NCI-H524 (cell line): Measurements from ENCODE around the gene TCEA2.

Experiments used
- DNase-seq, 2 experiments: peaks; one replicate each; lab custom pipeline; 2025; lab: John Stamatoyannopoulos, UW

Gene TCEA2

DNA sequence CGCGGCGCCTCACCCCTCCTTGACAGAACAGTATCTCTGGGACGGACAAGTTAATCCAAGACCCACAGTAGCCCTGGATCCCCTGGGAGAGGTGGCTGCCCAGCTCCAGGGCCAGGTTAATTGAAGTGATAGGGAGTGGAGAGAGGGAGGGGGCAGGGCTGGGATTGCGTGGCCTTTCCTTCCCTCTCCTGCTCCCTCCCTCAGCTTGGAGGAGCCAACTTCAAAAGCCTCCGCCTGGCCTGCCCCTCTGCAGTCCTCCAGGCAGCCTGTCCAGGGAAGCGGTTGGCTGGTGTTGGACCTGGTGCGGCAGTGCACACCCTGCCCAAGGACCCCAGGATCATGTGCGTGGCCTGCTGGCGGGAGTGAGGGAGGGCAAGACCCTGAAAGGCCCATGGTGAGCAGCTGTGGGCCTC lies 27.1 kb upstream of the TCEA2 start, which contains the start of gene C20orf204:
TSS of gene C20orf204 (plus strand) at position 250 of the 413 bp plus-strand sequence. CDS start at position 392, 142 bp downstream.
- DNase-seq: no peak

DNA sequence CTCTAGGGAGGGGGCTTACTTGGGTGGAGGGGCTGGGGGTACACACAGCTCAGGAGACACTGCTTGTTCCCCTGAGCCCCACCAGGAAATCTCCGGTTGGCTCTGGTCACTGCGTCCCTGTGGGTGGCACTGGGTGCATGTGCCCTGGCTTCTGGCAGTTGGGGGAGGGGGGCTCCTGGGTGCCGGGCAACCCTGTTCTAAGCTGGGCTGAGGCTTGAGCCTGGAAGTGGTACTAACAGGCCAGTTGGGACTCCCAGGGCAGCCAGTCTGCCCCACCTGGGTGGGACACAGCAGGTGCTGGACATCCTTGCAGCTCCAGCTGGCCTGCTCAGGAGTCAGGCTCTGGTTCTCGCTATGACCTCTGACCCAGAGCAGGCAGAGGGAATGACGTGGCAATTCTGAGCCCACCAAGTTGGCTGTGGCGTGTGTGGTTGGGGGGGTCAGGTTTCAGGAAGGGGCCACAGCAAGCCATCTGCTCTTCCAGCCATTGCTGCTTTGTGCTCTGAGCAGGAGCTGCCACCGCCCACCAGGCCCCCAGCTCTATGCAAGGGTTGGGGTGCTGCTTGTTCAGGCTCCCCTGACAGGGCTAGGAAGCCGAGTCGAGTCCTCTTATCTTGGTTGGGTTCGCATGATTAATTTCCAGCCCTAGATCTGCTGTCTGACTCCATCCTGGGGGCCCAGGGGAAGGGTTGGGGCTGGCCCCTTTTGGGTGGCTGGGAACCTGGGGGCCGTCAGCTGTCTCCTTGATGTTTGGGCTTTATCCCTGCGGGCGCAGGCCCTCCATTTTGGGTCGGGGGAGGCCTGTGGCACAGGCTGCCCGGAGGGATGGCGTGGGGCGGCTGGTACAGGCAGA lies 26.4 kb upstream of the TCEA2 start:
- no peak for DNase-seq

DNA sequence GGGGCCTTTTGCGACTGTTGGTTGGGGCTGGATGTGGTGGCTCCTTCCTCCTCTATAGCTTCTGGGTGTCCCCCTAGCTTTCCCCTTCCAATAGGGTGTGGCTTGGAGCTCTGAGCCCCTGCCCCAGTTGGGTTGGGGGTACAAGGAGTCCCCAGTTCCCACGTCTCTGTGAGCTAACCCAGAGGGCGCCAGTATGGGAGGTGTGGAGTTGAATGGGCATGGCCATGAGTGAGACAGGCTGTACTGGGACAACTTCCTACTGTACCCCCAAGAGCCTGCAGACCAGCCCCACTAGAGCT lies 25.9 kb upstream of the TCEA2 start:
- DNase-seq: no peak

DNA sequence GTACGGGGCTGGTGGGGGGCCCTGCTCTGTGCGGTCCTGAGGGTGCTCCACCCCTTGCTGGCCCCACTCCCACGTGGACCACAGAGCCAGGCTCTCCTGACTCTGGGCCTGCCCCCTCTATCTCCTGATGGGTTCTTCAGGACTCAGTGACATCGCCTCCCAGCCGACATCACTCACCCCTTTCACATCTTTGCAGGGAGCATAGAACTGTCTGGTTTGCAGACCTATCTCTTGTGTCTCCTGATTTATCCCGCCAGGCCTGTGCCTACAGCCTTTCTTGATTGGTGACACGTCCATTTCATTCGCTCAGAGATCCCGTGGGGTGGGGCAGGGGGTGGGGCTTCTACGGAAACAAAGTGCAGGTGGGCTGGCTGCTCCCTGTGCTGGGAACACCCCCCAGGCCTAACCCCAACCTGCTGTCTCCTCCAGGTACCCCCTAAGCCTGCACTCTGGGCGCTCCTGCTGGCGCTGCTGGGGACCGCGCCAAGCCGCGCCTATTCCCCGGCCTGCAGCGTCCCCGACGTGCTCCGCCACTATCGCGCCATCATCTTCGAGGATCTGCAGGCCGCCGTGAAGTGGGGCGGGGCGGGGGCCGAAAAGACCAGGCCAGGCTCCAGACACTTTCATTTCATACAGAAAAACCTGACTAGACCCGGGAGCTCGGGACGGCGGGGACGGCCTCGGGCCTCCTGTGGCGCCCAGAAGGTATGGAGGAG lies 25.3 kb upstream of the TCEA2 start:
- DNase-seq: no peak

DNA sequence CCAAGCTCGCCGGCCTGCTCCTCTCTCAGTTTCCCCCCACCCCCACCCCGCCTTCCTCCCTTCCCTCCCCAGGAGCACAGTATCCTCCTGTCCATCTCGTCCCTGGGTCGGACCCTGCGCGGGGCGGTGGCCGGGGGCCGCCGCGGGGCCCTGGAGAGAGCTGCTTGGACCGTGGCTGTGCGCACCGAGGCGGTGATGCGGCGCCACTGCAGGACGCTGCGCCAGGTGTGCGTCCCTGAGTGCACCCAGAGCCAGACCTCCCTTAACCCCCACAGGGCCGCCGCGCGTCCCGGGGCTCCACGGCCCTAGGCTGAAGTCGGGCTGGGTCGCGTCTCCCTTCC lies 24.8 kb upstream of the TCEA2 start:
- DNase-seq: peak in 1 of 2 experiments; percentile 58

DNA sequence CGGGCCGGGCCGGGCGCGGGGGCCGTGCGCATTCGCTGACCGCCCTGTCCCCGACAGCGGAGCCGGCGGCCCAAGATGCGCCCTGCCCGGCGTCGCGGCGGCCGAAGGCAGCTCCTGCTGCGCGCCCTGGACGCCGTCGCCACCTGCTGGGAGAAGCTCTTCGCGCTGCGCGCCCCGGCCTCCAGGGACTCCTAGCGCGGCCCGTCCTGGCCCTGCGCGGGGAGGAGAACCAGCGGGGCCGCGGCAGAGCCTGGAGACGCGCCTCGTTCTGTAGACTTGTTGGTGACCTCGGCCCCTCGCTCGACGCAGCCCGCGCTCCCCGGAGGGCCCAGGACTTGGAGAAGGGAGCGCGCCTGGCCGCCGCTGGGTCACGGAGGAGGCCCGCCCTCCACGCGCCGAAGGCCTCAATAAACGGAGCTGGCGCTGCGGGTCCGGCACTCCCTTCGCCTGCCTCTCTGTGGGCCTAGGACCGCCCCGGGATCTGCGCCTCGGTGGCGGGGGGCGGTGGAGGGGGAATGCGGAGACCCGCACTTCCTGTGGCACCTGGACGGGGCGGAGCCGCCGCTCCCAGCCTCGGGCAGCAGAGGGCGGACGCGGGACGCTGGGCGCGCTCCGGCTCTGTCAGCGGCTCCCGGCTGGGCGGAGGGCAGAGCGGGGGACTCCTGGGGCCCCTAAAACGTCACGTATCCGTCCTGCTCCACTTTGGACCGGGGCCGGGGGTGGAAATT lies 24.3 kb upstream of the TCEA2 start:
- DNase-seq: peak; percentile 34 to 63

DNA sequence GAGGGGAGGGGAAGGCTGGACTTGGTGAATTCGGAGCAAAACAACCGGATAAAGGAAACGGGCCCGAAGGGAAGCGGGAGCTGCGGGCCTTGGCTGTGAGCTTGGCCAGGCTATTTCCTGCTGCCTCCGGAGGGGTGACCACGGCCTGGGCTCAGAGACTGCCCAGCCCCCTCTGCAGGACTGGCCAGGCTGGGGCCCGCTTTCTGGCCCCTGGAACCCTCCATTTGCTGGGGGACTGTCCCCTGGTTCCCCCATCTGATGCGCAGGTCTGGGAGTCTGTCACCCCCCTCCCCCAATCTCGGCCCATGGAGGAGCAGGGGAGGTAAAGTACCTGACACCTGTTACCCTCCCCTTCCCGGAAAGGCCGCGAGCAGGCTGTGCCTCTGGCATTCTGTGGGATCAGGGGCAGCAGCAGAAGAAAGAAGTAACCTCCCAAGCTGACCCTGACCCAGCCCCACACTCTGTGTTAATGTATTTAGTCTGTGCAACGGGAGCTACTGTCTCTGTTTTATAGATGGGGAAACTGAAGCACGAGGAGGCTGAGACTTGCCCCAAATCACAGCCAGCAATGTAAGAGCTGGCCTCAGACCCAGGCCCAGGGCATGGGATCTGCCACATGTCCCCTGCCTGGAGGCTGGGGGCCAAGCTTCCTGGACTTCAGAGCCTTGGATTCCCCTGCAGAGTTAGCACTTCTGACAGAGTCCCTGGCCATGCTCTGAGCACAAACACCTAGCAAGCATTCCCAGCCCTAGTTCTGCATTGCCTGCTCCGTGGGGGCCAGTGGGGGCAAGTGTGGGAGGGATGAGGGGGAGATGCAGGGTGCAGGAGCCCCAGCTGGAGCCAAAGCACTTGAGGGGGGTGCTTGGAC lies 23.5 kb upstream of the TCEA2 start:
- no peak for DNase-seq

DNA sequence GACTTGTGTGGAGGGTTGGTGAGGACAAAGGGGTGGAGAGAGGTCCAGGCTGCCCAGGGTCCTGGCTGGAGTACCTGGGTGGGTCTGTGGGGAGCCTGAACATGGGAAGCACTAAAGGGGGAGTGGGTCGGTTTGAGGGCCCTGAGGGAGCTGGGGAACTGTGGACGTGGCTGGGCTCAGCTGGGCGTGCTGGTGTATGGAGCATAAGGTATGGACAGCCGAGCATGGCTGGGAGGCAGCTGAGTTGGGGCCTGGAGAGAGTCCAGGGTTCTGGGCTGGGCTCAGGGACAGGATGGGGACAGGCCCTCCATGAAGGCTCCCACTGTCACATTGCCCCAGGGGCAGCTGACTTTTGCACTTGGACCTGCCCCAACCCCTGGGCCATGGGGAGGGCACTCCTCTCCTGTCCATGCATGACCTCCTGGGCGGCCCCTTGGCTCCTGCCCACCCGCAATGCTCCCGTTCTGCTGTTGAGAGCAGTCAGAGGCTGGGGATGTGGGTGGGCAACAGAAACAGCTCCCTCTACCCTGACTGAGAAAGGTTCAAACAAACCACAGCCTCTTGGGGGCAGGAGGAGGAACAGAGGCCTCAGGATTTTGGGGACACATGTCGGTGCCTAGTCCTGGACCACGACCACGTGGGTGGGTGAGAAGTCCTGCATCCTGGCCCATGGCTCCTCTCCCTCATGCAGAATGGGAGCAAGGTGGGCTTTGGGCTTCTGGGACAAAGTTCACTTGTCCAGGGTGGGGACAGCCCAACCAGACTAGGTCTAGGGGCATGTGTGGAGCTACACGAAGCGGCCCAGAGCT lies 22.6 kb upstream of the TCEA2 start:
- DNase-seq: no peak

DNA sequence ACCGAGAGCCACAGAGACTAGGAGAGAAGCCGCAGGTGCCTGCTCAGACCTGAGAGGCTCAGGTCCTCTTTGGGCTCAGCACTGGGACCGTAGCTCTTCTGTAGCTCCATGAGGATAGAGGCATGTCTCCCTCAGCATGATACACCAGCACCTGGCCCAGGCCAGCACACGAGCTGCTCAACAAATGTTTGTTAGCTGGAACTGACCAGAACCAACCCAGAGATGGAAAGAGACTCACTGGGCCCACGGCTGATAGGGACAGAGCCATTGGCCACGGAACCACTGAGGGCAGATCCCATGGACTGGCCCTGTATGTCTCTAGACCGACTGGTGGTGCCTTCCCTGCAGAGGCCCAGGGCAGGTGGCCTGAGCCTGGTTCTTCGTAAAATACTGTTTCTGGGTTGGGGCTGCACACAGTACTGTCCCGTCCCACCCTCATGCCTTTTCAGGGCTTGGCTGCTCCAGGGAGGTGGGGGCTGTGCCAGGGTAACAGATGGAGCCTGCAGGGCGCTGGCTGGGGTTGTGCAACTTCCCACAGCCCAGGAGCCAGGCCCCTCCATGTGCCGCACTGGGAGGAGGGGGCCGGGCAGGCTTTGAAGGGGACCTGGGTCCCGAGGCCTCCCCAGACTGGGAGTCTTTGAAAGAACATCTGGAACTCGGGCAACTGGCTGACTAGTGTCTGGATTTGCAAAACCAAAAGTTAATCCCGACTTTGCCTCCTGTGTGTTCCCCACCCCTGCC lies 21.8 kb upstream of the TCEA2 start:
- peak in 1 of 2 experiments; percentile 48 for DNase-seq

DNA sequence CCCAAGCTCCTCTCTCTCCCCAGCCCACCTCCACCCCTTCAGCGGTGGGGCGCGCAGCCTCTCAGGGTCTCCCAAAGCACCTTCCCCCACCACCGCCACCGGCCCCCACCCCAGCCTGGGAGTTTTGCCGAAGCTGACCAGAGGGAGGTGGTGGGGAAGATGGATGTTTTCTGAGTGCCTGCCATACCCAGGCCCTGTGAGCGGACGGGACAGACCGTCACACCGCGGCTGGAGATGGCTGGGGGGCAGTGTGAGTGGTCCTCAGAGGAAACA lies 21.3 kb upstream of the TCEA2 start:
- no peak for DNase-seq

DNA sequence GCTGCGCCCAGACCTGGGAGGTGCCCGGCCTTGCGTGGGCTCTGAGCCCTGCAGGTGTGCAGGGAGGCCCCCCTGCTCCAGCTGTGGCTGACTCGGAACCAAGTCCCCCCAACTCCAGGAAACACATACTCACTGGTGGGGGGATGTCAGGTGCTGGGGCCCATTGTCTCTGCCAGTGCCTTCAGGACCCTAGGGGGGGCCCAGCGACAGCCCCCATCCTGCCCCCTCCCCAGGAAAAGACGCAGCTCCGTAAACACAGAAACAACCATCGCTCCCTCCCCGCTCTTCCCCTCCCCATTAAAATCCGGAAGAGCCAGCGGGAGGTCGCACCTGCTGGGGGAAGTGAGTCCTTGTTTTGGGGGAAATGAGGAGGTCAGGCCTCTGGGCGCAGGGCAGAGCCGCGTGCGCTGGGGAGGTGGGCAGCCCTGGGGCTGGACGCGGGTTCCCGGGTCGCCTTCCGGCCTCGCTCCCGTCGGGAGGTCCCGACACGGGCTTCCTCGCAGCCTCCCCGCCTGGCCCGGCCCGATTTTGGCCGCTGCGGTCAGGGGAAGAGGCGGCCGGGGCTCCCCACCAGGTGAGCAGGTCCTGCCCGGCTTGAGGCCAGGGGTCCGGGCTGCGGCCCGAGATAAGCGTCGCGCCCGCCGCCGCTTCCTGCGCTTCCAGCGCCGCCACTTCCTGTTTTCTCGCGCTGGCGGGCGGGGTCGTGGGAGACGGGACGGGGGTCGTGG lies 20.8 kb upstream of the TCEA2 start:
- no peak for DNase-seq

DNA sequence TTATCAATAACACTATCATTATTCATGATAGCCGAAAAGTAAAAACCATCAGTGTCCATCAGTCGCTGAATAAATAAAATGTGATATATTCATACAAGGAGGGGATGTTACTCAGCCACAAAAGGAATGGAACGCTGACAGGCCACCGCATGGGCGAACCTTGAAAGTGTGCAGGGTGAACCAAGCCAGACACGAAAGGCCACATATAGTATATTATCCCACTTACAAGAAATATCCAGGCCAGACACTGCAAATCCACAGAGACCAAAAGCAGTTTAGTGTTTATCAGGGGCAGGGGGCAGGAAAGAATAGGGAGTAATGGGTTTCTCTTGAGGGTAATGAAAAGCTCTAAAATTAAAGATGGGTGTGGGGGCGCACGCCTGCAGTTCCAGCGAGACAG lies 19.2 kb upstream of the TCEA2 start:
- DNase-seq: no peak

DNA sequence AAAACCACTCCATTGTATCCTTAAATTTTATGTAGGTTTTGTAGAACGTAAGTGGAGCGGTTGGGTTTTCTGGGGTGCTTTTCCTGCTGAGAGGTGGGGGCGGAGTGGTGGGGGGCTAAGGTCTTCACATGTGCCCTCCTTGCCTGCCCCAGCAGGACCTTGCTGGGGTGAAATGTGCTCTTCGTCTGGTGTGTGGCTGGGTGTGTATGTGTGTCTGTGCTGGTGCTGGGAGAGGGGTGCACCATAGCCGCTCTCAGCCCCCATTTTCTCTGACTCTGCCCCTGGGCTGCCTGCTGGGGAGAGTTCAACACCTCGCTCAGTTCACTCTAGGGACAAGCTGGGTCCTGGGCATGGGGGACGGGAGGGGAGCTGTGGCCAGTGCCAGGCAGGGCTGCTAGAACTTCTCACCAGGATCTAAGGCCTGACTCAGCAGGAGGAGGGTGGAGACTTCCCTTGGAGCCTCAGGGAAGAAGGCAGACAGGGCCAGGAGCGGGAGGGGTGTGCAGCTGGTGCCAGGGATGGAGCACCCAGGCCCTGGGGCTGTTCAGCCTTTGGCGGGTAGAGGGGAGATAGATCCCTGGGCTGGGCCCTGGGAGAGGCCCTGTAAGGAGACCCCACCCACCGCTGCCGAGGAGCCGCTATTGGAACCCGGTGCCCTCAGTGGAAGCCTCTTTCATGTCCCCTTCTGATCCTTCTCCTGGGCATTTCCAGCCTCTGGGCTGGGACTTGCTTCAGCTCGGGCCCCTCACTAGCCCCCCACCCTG lies 18.3 kb upstream of the TCEA2 start:
- peak in 1 of 2 experiments; percentile 28 for DNase-seq

DNA sequence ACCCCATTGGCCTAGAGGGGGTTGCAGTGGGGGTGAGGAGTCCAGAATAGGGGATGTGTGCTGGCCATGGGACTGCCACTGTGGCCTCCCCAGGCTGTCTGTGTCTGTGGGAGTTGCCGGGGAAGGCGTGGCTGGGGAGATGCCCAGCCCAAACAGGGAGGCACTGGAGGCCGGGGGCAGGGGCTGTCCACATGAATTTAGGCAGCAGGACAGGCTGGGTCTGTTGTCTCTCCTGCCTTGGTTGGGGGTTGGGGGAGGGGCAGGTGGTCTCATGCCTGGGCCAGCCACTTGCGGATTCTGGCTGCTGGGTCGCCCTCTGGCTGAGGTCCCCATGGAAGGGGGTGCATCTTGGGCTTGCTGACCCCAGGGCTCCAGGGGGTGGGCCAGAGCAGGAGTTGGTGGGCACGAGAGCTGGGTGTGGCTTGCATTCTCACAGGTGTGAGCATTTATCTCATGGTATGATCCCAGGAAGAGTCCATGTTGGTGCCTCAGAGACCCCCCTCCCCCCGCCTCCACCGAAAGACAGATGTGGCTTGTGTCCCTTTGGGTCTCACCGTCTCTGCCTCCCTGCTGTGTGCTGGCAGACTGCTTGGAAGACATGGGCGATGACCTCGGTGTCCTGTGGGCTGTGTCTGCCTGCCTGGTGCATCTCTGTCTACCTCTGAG lies 17.5 kb upstream of the TCEA2 start:
- no peak for DNase-seq

DNA sequence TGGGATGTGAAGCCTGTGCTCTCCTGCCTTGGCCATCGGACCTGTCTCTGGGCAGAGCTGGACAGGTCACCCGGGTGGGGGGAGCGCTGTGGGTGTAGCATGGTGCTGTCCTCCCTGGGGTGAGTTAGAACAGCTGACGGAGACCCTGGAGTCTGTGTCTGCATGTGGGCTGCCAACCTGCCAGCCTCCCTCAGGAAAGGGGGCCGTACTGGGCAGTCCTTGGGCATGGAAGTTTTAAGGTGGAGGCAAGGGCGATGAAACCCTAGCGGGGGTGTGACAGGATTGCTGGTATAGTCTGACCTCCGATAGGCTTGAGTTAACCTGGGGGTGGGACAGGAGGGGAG lies 16.0 kb upstream of the TCEA2 start:
- DNase-seq: no peak

DNA sequence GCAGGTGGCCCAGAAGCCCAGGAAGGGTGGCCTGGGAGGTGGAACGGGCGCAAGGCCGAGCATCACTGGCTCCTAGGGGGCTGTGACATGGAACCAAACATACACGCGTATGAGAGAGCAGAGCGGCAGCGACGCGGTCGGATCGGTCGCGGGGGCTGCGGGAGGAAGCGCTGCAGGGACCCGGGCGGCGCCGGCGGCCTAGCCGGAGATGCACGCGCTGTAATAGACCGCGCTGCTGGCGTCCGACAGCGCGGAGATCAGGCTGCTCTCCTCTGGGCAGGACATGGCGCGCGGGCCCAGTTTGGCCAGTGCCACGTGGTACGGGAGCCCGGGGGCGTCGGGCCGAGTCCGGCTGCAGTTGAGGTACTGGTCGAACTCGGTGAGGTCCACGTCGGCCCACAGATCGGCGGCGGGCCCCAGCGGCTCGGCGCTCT lies 15.0 kb upstream of the TCEA2 start:
- DNase-seq: peak in 1 of 2 experiments; percentile 16

DNA sequence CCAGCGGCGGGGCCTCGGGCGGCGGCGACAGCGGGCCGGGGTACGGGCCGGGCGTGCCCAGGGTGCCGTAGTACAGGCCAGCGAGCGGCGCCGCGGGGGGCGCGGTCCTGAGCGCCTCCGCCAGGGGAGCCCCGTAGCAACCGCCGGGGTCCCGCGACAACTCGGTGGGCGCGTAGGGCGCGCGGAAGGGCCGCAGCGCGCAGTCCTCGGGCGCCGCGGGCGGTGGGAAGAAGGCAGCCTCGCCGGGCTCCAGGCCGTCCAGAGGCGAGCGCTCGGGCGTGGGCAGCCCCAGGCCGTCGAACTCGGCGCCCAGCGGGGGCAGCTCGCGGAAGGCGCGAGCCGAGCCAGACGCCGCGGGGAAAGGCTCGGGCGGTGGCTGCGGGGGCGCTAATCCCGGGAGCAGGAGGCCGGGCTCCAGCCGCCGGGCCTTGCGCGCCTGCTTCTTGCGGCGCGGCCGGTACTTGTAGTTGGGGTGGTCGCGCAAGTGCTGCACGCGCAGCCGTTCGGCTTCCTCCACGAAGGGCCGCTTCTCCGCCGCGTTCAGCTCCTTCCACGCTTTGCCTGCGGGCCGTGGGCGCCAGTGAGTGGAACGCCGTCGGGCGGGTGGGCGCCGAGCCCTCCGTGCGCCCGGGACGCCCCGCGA lies 14.5 kb upstream of the TCEA2 start:
- peak in 1 of 2 experiments; percentile 27 for DNase-seq
